ENCODE data around the gene METTL15. TPM values are rescaled to one million over a fixed set of nuclear protein-coding genes. Genes with fewer than 3 reads are reported as not detected.

METTL15 gene
- total and polyA plus RNA-seq, 2 of the 8 experiments (the other 6 are each of a cell fraction or from before 2014, with no cell fraction given) = 5.4 to 10.5 TPM

- no peak for TF ChIP-seq RFX5 (IDR thresholded peaks at IDR 0.05; ENCODE audit: borderline replicate concordance, low read depth, low read length)
- no peak for TF ChIP-seq NRF1 (IDR thresholded peaks at IDR 0.05; ENCODE audit: low read depth, low read length)
- TF ChIP-seq BCL11A (IDR thresholded peaks at IDR 0.05; ENCODE audit: low read depth in 2 of 2, low read length in 2 of 2) = no peak
- no peak for TF ChIP-seq BACH1 (IDR thresholded peaks at IDR 0.05; ENCODE audit: low read length)
Measured at GRCh38 chr11:28243581-28243980, 135.4 kb downstream of the METTL15 start (continued).
